ENCODE measurements around the gene TMEM214.

TMEM214 gene

GRCh38 chr2:27014771-27015433 lies 17.9 kb upstream of the TMEM214 start:
- TF ChIP-seq, protein P1, sequence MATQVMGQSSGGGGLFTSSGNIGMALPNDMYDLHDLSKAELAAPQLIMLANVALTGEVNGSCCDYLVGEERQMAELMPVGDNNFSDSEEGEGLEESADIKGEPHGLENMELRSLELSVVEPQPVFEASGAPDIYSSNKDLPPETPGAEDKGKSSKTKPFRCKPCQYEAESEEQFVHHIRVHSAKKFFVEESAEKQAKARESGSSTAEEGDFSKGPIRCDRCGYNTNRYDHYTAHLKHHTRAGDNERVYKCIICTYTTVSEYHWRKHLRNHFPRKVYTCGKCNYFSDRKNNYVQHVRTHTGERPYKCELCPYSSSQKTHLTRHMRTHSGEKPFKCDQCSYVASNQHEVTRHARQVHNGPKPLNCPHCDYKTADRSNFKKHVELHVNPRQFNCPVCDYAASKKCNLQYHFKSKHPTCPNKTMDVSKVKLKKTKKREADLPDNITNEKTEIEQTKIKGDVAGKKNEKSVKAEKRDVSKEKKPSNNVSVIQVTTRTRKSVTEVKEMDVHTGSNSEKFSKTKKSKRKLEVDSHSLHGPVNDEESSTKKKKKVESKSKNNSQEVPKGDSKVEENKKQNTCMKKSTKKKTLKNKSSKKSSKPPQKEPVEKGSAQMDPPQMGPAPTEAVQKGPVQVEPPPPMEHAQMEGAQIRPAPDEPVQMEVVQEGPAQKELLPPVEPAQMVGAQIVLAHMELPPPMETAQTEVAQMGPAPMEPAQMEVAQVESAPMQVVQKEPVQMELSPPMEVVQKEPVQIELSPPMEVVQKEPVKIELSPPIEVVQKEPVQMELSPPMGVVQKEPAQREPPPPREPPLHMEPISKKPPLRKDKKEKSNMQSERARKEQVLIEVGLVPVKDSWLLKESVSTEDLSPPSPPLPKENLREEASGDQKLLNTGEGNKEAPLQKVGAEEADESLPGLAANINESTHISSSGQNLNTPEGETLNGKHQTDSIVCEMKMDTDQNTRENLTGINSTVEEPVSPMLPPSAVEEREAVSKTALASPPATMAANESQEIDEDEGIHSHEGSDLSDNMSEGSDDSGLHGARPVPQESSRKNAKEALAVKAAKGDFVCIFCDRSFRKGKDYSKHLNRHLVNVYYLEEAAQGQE (IDR thresholded peaks at IDR 0.05; ENCODE audit: insufficient read depth in 1 of 2, low read depth in 2 of 2, low read length in 2 of 2), result no peak
- TF ChIP-seq SIN3A (IDR thresholded peaks at IDR 0.05; ENCODE audit: borderline replicate concordance, insufficient read depth, low read length) (no peak), FOXP2 (optimal IDR thresholded peaks at IDR 0.05; ENCODE audit: borderline replicate concordance, extremely low read depth, extremely low read length, insufficient read depth) (no peak), POLR2AphosphoS5 (IDR thresholded peaks at IDR 0.05; ENCODE audit: low read depth, low read length) (no peak), TAF1 (IDR thresholded peaks at IDR 0.05; ENCODE audit: borderline replicate concordance, insufficient read depth, low read length) (no peak)

DNA sequence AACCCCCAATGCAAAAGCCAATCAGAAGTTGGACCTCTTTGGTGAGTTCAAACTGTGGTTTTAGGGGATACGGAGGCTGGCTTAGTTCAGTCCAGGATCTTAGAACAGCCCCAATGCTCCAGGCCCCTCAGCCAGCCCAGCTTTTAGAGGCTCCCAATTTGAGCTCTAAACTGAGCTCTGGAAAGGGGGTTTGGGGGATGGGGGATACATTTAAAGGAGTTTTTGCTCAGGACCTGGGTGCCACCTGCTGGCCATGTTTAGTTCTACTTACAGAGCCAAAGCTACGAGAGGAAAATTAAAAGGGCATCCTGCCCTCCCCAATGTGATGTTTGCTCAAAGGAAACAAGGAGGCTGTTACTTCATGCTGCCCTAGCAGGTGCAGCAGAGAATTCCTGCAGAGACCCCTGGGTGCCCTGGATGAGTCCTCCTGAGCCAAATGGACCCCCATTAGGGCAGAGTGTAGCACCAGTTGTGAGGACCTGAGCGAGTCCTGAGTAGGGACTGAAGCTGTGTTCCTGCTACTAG lies 15.9 kb upstream of the TMEM214 start:
- no peak for TF ChIP-seq SIN3A (IDR thresholded peaks at IDR 0.05; ENCODE audit: borderline replicate concordance, insufficient read depth, low read length)
- no peak for TF ChIP-seq TAF1 (IDR thresholded peaks at IDR 0.05; ENCODE audit: borderline replicate concordance, insufficient read depth, low read length)
- no peak for TF ChIP-seq POLR2AphosphoS5 (IDR thresholded peaks at IDR 0.05; ENCODE audit: low read depth, low read length)
- no peak for TF ChIP-seq FOXP2 (optimal IDR thresholded peaks at IDR 0.05; ENCODE audit: borderline replicate concordance, extremely low read depth, extremely low read length, insufficient read depth)
- TF ChIP-seq, protein P1 (IDR thresholded peaks at IDR 0.05; ENCODE audit: insufficient read depth in 1 of 2, low read depth in 2 of 2, low read length in 2 of 2), result no peak

GRCh38 chr2:27018142-27018541 lies 14.6 kb upstream of the TMEM214 start:
- TF ChIP-seq TAF1 (IDR thresholded peaks at IDR 0.05; ENCODE audit: borderline replicate concordance, insufficient read depth, low read length), result no peak
- TF ChIP-seq POLR2AphosphoS5 (IDR thresholded peaks at IDR 0.05; ENCODE audit: low read depth, low read length), result no peak
- no peak for TF ChIP-seq FOXP2 (optimal IDR thresholded peaks at IDR 0.05; ENCODE audit: borderline replicate concordance, extremely low read depth, extremely low read length, insufficient read depth)
- no peak for TF ChIP-seq SIN3A (IDR thresholded peaks at IDR 0.05; ENCODE audit: borderline replicate concordance, insufficient read depth, low read length)
- TF ChIP-seq, protein P1 (IDR thresholded peaks at IDR 0.05; ENCODE audit: insufficient read depth in 1 of 2, low read depth in 2 of 2, low read length in 2 of 2), result no peak

- no peak for TF ChIP-seq POLR2AphosphoS5 (IDR thresholded peaks at IDR 0.05; ENCODE audit: low read depth, low read length)
- no peak for TF ChIP-seq FOXP2 (optimal IDR thresholded peaks at IDR 0.05; ENCODE audit: borderline replicate concordance, extremely low read depth, extremely low read length, insufficient read depth)
- no peak for TF ChIP-seq SIN3A (IDR thresholded peaks at IDR 0.05; ENCODE audit: borderline replicate concordance, insufficient read depth, low read length)
- TF ChIP-seq, protein P1 (IDR thresholded peaks at IDR 0.05; ENCODE audit: insufficient read depth in 1 of 2, low read depth in 2 of 2, low read length in 2 of 2), result no peak
- TF ChIP-seq TAF1 (IDR thresholded peaks at IDR 0.05; ENCODE audit: borderline replicate concordance, insufficient read depth, low read length), result no peak
These were observed 13.3 kb upstream of the TMEM214 start for GRCh38 chr2:27019459-27019858.

Measured in PFSK-1 (cell line).